ENCODE results near the gene CCDC88A.
A peak's percentile ranks its signal among the peaks of the same experiment; 100 is the strongest.
"Not testable (repeated sequence)": the region's sequence is repeated elsewhere in the genome, so short reads cannot be mapped to it uniquely, and the experiment has no call there.

Gene CCDC88A

GRCh38 chr2:55311444-55311870 lies 108.2 kb downstream of the CCDC88A start:
- H3K9me3 Mint-ChIP-seq = no peaks in the 10 kb centered on the region
- no peaks in the 10 kb centered on the region for H3K27me3 Mint-ChIP-seq
- peaks cover 10% of the 10 kb centered on the region for H3K4me1 Mint-ChIP-seq
- no peak overlapping the region for H3K4me3 Mint-ChIP-seq
- peak overlapping the region; percentile 67 for H3K27ac Mint-ChIP-seq
- peaks cover 7% of the 10 kb centered on the region for H3K36me3 Mint-ChIP-seq

- peaks cover 10% of the 10 kb centered on the region for H3K4me1 Mint-ChIP-seq
- H3K9me3 Mint-ChIP-seq = no peaks in the 10 kb centered on the region
- H3K27ac Mint-ChIP-seq = no peak overlapping the region
- no peaks in the 10 kb centered on the region for H3K27me3 Mint-ChIP-seq
- H3K4me3 Mint-ChIP-seq = no peak overlapping the region
- peaks cover 6% of the 10 kb centered on the region for H3K36me3 Mint-ChIP-seq
These were observed 110.2 kb downstream of the CCDC88A start for GRCh38 chr2:55309446-55309845.

- H3K4me3 Mint-ChIP-seq = no peak overlapping the region
- H3K27me3 Mint-ChIP-seq = no peaks in the 10 kb centered on the region
- H3K9me3 Mint-ChIP-seq = no peaks in the 10 kb centered on the region
- no peak overlapping the region for H3K27ac Mint-ChIP-seq
- H3K4me1 Mint-ChIP-seq = peaks cover 4% of the 10 kb centered on the region
- H3K36me3 Mint-ChIP-seq = no peaks in the 10 kb centered on the region
These were observed 117.4 kb downstream of the CCDC88A start for GRCh38 chr2:55302241-55302640.

- Mint-ChIP-seq H3K4me3 (no peak overlapping the region), H3K27me3 (no peaks in the 10 kb centered on the region), H3K27ac (no peak overlapping the region), H3K36me3 (no peaks in the 10 kb centered on the region), H3K9me3 (no peaks in the 10 kb centered on the region), H3K4me1 (peaks cover 4% of the 10 kb centered on the region)
These were observed 118.4 kb downstream of the CCDC88A start for GRCh38 chr2:55301277-55301676.

- H3K27ac Mint-ChIP-seq = no peak overlapping the region
- no peaks in the 10 kb centered on the region for H3K9me3 Mint-ChIP-seq
- H3K36me3 Mint-ChIP-seq = no peaks in the 10 kb centered on the region
- H3K4me1 Mint-ChIP-seq = peaks cover 16% of the 10 kb centered on the region
- H3K4me3 Mint-ChIP-seq = no peak overlapping the region
- no peaks in the 10 kb centered on the region for H3K27me3 Mint-ChIP-seq
These were observed 123.3 kb downstream of the CCDC88A start for GRCh38 chr2:55296393-55296792.

- Mint-ChIP-seq H3K9me3 (no peaks in the 10 kb centered on the region), H3K27me3 (no peaks in the 10 kb centered on the region), H3K4me3 (peak overlapping the region; percentile 58), H3K27ac (no peak overlapping the region), H3K4me1 (peaks cover 39% of the 10 kb centered on the region), H3K36me3 (no peaks in the 10 kb centered on the region)
These were observed 136.6 kb downstream of the CCDC88A start for GRCh38 chr2:55283083-55283482.

- H3K27ac Mint-ChIP-seq = peak overlapping the region; percentile 94
- no peaks in the 10 kb centered on the region for H3K27me3 Mint-ChIP-seq
- H3K4me3 Mint-ChIP-seq = peak overlapping the region; percentile 89
- H3K4me1 Mint-ChIP-seq = peaks cover 39% of the 10 kb centered on the region
- no peaks in the 10 kb centered on the region for H3K9me3 Mint-ChIP-seq
- no peaks in the 10 kb centered on the region for H3K36me3 Mint-ChIP-seq
These were observed 137.3 kb downstream of the CCDC88A start for GRCh38 chr2:55282110-55282917.

- Mint-ChIP-seq H3K4me1 (peaks cover 32% of the 10 kb centered on the region), H3K4me3 (peak overlapping the region; percentile 64), H3K27ac (peak overlapping the region; percentile 74)
- not testable (repeated sequence) for H3K27me3 Mint-ChIP-seq, H3K36me3 Mint-ChIP-seq, H3K9me3 Mint-ChIP-seq
These were observed 138.7 kb downstream of the CCDC88A start for GRCh38 chr2:55280851-55281546.

GRCh38 chr2:55279859-55280424 lies 139.7 kb downstream of the CCDC88A start:
- not testable (repeated sequence) for H3K9me3 Mint-ChIP-seq, H3K36me3 Mint-ChIP-seq, H3K27me3 Mint-ChIP-seq, H3K27ac Mint-ChIP-seq, H3K4me3 Mint-ChIP-seq
- H3K4me1 Mint-ChIP-seq = peaks cover 27% of the 10 kb centered on the region

GRCh38 chr2:55279214-55279835 lies 140.3 kb downstream of the CCDC88A start:
- peaks cover 27% of the 10 kb centered on the region for H3K4me1 Mint-ChIP-seq
- H3K9me3 Mint-ChIP-seq, H3K27me3 Mint-ChIP-seq, H3K4me3 Mint-ChIP-seq, H3K36me3 Mint-ChIP-seq, H3K27ac Mint-ChIP-seq: not testable (repeated sequence)

- Mint-ChIP-seq H3K4me1 (peaks cover 15% of the 10 kb centered on the region), H3K27ac (no peak overlapping the region), H3K27me3 (peaks cover 2% of the 10 kb centered on the region), H3K9me3 (no peaks in the 10 kb centered on the region), H3K36me3 (no peaks in the 10 kb centered on the region), H3K4me3 (no peak overlapping the region)
These were observed 142.3 kb downstream of the CCDC88A start for GRCh38 chr2:55277310-55277709.

GRCh38 chr2:55274346-55274745 lies 145.3 kb downstream of the CCDC88A start:
- not testable (repeated sequence) for H3K4me3 Mint-ChIP-seq, H3K27me3 Mint-ChIP-seq, H3K27ac Mint-ChIP-seq, H3K36me3 Mint-ChIP-seq, H3K9me3 Mint-ChIP-seq
- peaks cover 12% of the 10 kb centered on the region for H3K4me1 Mint-ChIP-seq

GRCh38 chr2:55269645-55269990 lies 150.0 kb downstream of the CCDC88A start:
- peaks cover 2% of the 10 kb centered on the region for H3K27me3 Mint-ChIP-seq
- H3K4me3 Mint-ChIP-seq = peak overlapping the region; percentile 98
- peaks cover 16% of the 10 kb centered on the region for H3K4me1 Mint-ChIP-seq
- peaks cover 2% of the 10 kb centered on the region for H3K36me3 Mint-ChIP-seq
- peak overlapping the region; percentile 96 for H3K27ac Mint-ChIP-seq
- no peaks in the 10 kb centered on the region for H3K9me3 Mint-ChIP-seq

- peaks cover 2% of the 10 kb centered on the region for H3K27me3 Mint-ChIP-seq
- H3K4me3 Mint-ChIP-seq = peak within 1 kb of the TSS; percentile 98
- peak within 1 kb of the TSS; percentile 96 for H3K27ac Mint-ChIP-seq
- H3K9me3 Mint-ChIP-seq = no peaks in the 10 kb centered on the region
- peaks cover 4% of the 10 kb centered on the region for H3K36me3 Mint-ChIP-seq
- H3K4me1 Mint-ChIP-seq = peaks cover 16% of the 10 kb centered on the region
These were observed 150.6 kb downstream of the CCDC88A start, which contains the start of gene MTIF2 for GRCh38 chr2:55268907-55269644. Gene MTIF2, minus strand, starts transcription at chr2:55269231. Its CDS starts 5,373 bp downstream, at chr2:55263858.

GRCh38 chr2:55268288-55268906 lies 151.3 kb downstream of the CCDC88A start:
- H3K27ac Mint-ChIP-seq = peak overlapping the region; percentile 96
- no peaks in the 10 kb centered on the region for H3K9me3 Mint-ChIP-seq
- H3K4me3 Mint-ChIP-seq = peak overlapping the region; percentile 98
- H3K27me3 Mint-ChIP-seq = peaks cover 2% of the 10 kb centered on the region
- peaks cover 6% of the 10 kb centered on the region for H3K36me3 Mint-ChIP-seq
- H3K4me1 Mint-ChIP-seq = peaks cover 16% of the 10 kb centered on the region

Data from activated naive CD4-positive, alpha-beta T cell treated with anti-CD3 and anti-CD28 coated beads, Interleukin-2, amount 50 U/mL, for 24 hours (primary cell).